AG08396 (cell line): ENCODE data around the gene TRIM66.
A peak's percentile ranks its signal among the peaks of the same experiment; 100 is the strongest.

Experiments
- DNase-seq: peaks from one replicate; pipeline ENCODE4 v3.0.0; 2012; ENCODE audit warnings: low spot score, mixed read lengths

Gene TRIM66

GRCh38 chr11:8713760-8714454, 31.4 kb upstream of the TRIM66 start:
- no peak for DNase-seq

- DNase-seq, result no peak
These were observed 30.0 kb upstream of the TRIM66 start for GRCh38 chr11:8712506-8712905.

GRCh38 chr11:8711895-8712442, 29.5 kb upstream of the TRIM66 start:
- DNase-seq, result no peak

GRCh38 chr11:8709777-8710176, 27.3 kb upstream of the TRIM66 start:
- no peak for DNase-seq

GRCh38 chr11:8709002-8709672, 26.7 kb upstream of the TRIM66 start:
- peak; percentile 33 for DNase-seq

- DNase-seq, result no peak
These were observed 25.2 kb upstream of the TRIM66 start for GRCh38 chr11:8707541-8708191.

GRCh38 chr11:8706673-8707432, 24.4 kb upstream of the TRIM66 start:
- no peak for DNase-seq

GRCh38 chr11:8705146-8705545, 22.7 kb upstream of the TRIM66 start:
- no peak for DNase-seq

- DNase-seq, result no peak
These were observed 21.7 kb upstream of the TRIM66 start for GRCh38 chr11:8704136-8704535.

GRCh38 chr11:8702598-8702915, 20.1 kb upstream of the TRIM66 start:
- DNase-seq, result no peak

GRCh38 chr11:8701891-8702597, 19.6 kb upstream of the TRIM66 start:
- DNase-seq, result no peak

GRCh38 chr11:8699903-8700302, 17.4 kb upstream of the TRIM66 start:
- DNase-seq, result peak; percentile 42

- DNase-seq, result no peak
These were observed 16.5 kb upstream of the TRIM66 start for GRCh38 chr11:8698917-8699441.

- no peak for DNase-seq
These were observed 15.9 kb upstream of the TRIM66 start for GRCh38 chr11:8698379-8698851.

GRCh38 chr11:8697054-8697453, 14.6 kb upstream of the TRIM66 start:
- DNase-seq, result no peak

GRCh38 chr11:8694137-8694536, 11.7 kb upstream of the TRIM66 start:
- no peak for DNase-seq

GRCh38 chr11:8693555-8693954, 11.1 kb upstream of the TRIM66 start:
- DNase-seq, result no peak

GRCh38 chr11:8693010-8693551, 10.6 kb upstream of the TRIM66 start:
- no peak for DNase-seq

- DNase-seq, result no peak
These were observed 10.0 kb upstream of the TRIM66 start for GRCh38 chr11:8692417-8692816.

GRCh38 chr11:8691601-8692000, 9.1 kb upstream of the TRIM66 start:
- no peak for DNase-seq
